Activated naive CD4-positive, alpha-beta T cell treated with anti-CD3 and anti-CD28 coated beads, Interleukin-2, amount 10 ng/mL, durations not matched to agents 7 days and 5 days (primary cell): ENCODE measurements around the gene TLCD3B.

Source experiments
- CTCF ChIA-PET: fragments of 350-600 bp; sonication (Branson Sonifier 250); formaldehyde crosslinking; loops from one replicate; lab custom pipeline; 2021; ENCODE audit warnings: antibody characterized with exemption; lab: Charles Lee
- DNase-seq: peaks from one replicate; pipeline ENCODE4 v3.0.0-alpha.2; 2020
- H3K27ac Mint-ChIP-seq: one replicate; pipeline ENCODE4 v1.8.0; 2021; ENCODE audit warnings: mild to moderate bottlenecking, moderate library complexity, mixed read lengths
- H3K27me3 Mint-ChIP-seq: one replicate; pipeline ENCODE4 v1.8.0; 2021; ENCODE audit warnings: mild to moderate bottlenecking, mixed read lengths
- H3K36me3 Mint-ChIP-seq: one replicate; pipeline ENCODE4 v1.8.0; 2021; ENCODE audit warnings: mixed read lengths
- H3K4me1 Mint-ChIP-seq: one replicate; pipeline ENCODE4 v1.8.0; 2021; ENCODE audit warnings: mixed read lengths
- H3K4me3 Mint-ChIP-seq: one replicate; pipeline ENCODE4 v1.8.0; 2021; ENCODE audit warnings: mild to moderate bottlenecking, moderate library complexity, mixed read lengths
- H3K9me3 Mint-ChIP-seq: one replicate; pipeline ENCODE4 v1.8.0; 2021; ENCODE audit warnings: mixed read lengths

Gene TLCD3B

GRCh38 chr16:29990883-29991570 lies 40.0 kb downstream of the TLCD3B start:
- peaks cover 51% of the 10 kb centered on the region for H3K36me3 Mint-ChIP-seq
- DNase-seq = no peak
- no peaks in the 10 kb centered on the region for H3K27me3 Mint-ChIP-seq
- H3K27ac Mint-ChIP-seq = no peak overlapping the region
- H3K4me3 Mint-ChIP-seq = no peak overlapping the region
- CTCF ChIA-PET = no interaction called here
- no peaks in the 10 kb centered on the region for H3K9me3 Mint-ChIP-seq
- H3K4me1 Mint-ChIP-seq = peaks cover 20% of the 10 kb centered on the region

GRCh38 chr16:29990034-29990433 lies 41.0 kb downstream of the TLCD3B start:
- no peak overlapping the region for H3K27ac Mint-ChIP-seq
- DNase-seq = no peak
- CTCF ChIA-PET = no interaction called here
- no peaks in the 10 kb centered on the region for H3K9me3 Mint-ChIP-seq
- no peaks in the 10 kb centered on the region for H3K27me3 Mint-ChIP-seq
- peaks cover 16% of the 10 kb centered on the region for H3K4me1 Mint-ChIP-seq
- peaks cover 56% of the 10 kb centered on the region for H3K36me3 Mint-ChIP-seq
- H3K4me3 Mint-ChIP-seq = no peak overlapping the region

- Mint-ChIP-seq H3K36me3 (peaks cover 59% of the 10 kb centered on the region), H3K27me3 (no peaks in the 10 kb centered on the region), H3K9me3 (no peaks in the 10 kb centered on the region), H3K27ac (no peak overlapping the region), H3K4me1 (peaks cover 9% of the 10 kb centered on the region), H3K4me3 (no peak overlapping the region)
- CTCF ChIA-PET = no interaction called here
- DNase-seq = no peak
These were observed 41.8 kb downstream of the TLCD3B start for GRCh38 chr16:29989111-29989858.

GRCh38 chr16:29988346-29989075 lies 42.6 kb downstream of the TLCD3B start:
- Mint-ChIP-seq H3K27me3 (no peaks in the 10 kb centered on the region), H3K9me3 (no peaks in the 10 kb centered on the region), H3K4me1 (peaks cover 3% of the 10 kb centered on the region), H3K36me3 (peaks cover 61% of the 10 kb centered on the region), H3K27ac (no peak overlapping the region), H3K4me3 (no peak overlapping the region)
- CTCF ChIA-PET = no interaction called here
- DNase-seq = no peak

GRCh38 chr16:29987371-29988085 lies 43.5 kb downstream of the TLCD3B start:
- no peak overlapping the region for H3K4me3 Mint-ChIP-seq
- H3K27ac Mint-ChIP-seq = no peak overlapping the region
- H3K4me1 Mint-ChIP-seq = no peaks in the 10 kb centered on the region
- H3K27me3 Mint-ChIP-seq = no peaks in the 10 kb centered on the region
- CTCF ChIA-PET = interaction anchor here (1.2 kb wide), 1 partner anchor 9 kb away, joined by 3 read pairs; no protein-coding TSS in a partner anchor
- H3K9me3 Mint-ChIP-seq = no peaks in the 10 kb centered on the region
- peaks cover 63% of the 10 kb centered on the region for H3K36me3 Mint-ChIP-seq
- no peak for DNase-seq

- Mint-ChIP-seq H3K36me3 (peaks cover 68% of the 10 kb centered on the region), H3K27ac (no peak overlapping the region), H3K27me3 (no peaks in the 10 kb centered on the region), H3K4me1 (no peaks in the 10 kb centered on the region), H3K9me3 (no peaks in the 10 kb centered on the region), H3K4me3 (no peak overlapping the region)
- CTCF ChIA-PET = interaction anchor here (1.2 kb wide), 1 partner anchor 8 kb away, joined by 3 read pairs; no protein-coding TSS in a partner anchor
- no peak for DNase-seq
These were observed 44.1 kb downstream of the TLCD3B start for GRCh38 chr16:29986931-29987330.

GRCh38 chr16:29986231-29986630 lies 44.8 kb downstream of the TLCD3B start:
- Mint-ChIP-seq H3K4me1 (no peaks in the 10 kb centered on the region), H3K27ac (peak overlapping the region; percentile 19), H3K4me3 (no peak overlapping the region), H3K27me3 (no peaks in the 10 kb centered on the region), H3K9me3 (no peaks in the 10 kb centered on the region), H3K36me3 (peaks cover 66% of the 10 kb centered on the region)
- DNase-seq = no peak
- CTCF ChIA-PET = interaction anchor here (1.6 kb wide), 1 partner anchor 46 kb away, joined by 4 read pairs; no protein-coding TSS in a partner anchor

- no peak for DNase-seq
- no peak overlapping the region for H3K4me3 Mint-ChIP-seq
- H3K4me1 Mint-ChIP-seq = no peaks in the 10 kb centered on the region
- H3K36me3 Mint-ChIP-seq = peaks cover 68% of the 10 kb centered on the region
- H3K27me3 Mint-ChIP-seq = no peaks in the 10 kb centered on the region
- H3K27ac Mint-ChIP-seq = no peak overlapping the region
- no peaks in the 10 kb centered on the region for H3K9me3 Mint-ChIP-seq
- CTCF ChIA-PET = interaction anchor here (1.6 kb wide), 1 partner anchor 47 kb away, joined by 4 read pairs; no protein-coding TSS in a partner anchor
These were observed 45.7 kb downstream of the TLCD3B start for GRCh38 chr16:29985271-29985811.

GRCh38 chr16:29984764-29985147 lies 46.3 kb downstream of the TLCD3B start:
- Mint-ChIP-seq H3K9me3 (no peaks in the 10 kb centered on the region), H3K36me3 (peaks cover 69% of the 10 kb centered on the region), H3K27me3 (no peaks in the 10 kb centered on the region), H3K27ac (no peak overlapping the region), H3K4me3 (no peak overlapping the region), H3K4me1 (no peaks in the 10 kb centered on the region)
- DNase-seq = no peak
- CTCF ChIA-PET = interaction anchor here (1.6 kb wide), 1 partner anchor 47 kb away, joined by 4 read pairs; no protein-coding TSS in a partner anchor

- no peaks in the 10 kb centered on the region for H3K9me3 Mint-ChIP-seq
These were observed 46.8 kb downstream of the TLCD3B start for GRCh38 chr16:29984137-29984763.

GRCh38 chr16:29983420-29984136 lies 47.5 kb downstream of the TLCD3B start:
- no peaks in the 10 kb centered on the region for H3K4me1 Mint-ChIP-seq
- no peak overlapping the region for H3K27ac Mint-ChIP-seq
- no peak overlapping the region for H3K4me3 Mint-ChIP-seq
- H3K36me3 Mint-ChIP-seq = peaks cover 71% of the 10 kb centered on the region
- no peaks in the 10 kb centered on the region for H3K27me3 Mint-ChIP-seq
- no peaks in the 10 kb centered on the region for H3K9me3 Mint-ChIP-seq
- no peak for DNase-seq
- CTCF ChIA-PET = no interaction called here

More at GRCh38 chr16:29984137-29984763, 46.8 kb downstream of the TLCD3B start:
- Mint-ChIP-seq H3K4me1 (no peaks in the 10 kb centered on the region), H3K27ac (no peak overlapping the region), H3K27me3 (no peaks in the 10 kb centered on the region), H3K4me3 (no peak overlapping the region), H3K36me3 (peaks cover 70% of the 10 kb centered on the region)
- CTCF ChIA-PET = no interaction called here
- no peak for DNase-seq

- Mint-ChIP-seq H3K9me3 (no peaks in the 10 kb centered on the region), H3K4me1 (no peaks in the 10 kb centered on the region), H3K4me3 (no peak overlapping the region), H3K36me3 (peaks cover 73% of the 10 kb centered on the region), H3K27me3 (no peaks in the 10 kb centered on the region), H3K27ac (no peak overlapping the region)
- no peak for DNase-seq
- CTCF ChIA-PET = no interaction called here
These were observed 48.3 kb downstream of the TLCD3B start for GRCh38 chr16:29982560-29983419.
